ENCODE results near the gene SLC27A6.
"Not testable (repeated sequence)": the region's sequence is repeated elsewhere in the genome, so short reads cannot be mapped to it uniquely, and the experiment has no call there.

SLC27A6 gene, protein sequence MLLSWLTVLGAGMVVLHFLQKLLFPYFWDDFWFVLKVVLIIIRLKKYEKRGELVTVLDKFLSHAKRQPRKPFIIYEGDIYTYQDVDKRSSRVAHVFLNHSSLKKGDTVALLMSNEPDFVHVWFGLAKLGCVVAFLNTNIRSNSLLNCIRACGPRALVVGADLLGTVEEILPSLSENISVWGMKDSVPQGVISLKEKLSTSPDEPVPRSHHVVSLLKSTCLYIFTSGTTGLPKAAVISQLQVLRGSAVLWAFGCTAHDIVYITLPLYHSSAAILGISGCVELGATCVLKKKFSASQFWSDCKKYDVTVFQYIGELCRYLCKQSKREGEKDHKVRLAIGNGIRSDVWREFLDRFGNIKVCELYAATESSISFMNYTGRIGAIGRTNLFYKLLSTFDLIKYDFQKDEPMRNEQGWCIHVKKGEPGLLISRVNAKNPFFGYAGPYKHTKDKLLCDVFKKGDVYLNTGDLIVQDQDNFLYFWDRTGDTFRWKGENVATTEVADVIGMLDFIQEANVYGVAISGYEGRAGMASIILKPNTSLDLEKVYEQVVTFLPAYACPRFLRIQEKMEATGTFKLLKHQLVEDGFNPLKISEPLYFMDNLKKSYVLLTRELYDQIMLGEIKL

DNA sequence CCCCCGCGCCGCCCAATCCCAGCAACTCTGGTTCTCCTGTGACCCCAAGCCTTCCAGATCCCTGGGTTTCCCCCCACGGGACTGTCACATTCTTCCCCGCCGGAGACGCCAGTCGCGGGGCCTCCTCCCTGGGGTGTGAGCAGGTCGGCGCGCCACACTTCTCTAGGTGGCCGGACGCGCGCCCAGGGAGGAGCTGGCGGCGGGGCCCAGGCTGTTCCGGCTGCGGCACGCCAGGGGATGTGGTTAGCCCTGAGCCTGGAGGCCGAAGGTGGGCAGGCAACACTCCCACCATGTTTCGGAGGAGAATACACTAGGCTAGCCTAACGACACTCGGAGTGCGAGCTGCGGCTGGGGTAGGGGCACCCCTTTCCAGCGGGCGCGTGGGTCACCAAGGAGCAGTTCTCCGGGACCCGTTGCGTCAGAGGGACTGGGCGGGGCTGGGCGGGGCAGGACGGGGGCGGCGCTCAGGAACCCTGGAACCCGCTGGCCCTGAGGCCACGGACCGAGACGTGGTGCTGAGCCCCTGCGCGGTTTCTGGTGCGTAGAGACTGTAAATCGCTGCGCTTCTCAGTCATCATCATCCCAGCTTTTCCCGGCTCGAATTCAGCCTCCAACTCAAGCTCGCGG lies at the start of gene SLC27A6:
TSS of gene SLC27A6 (plus strand) at position 478 of the 627 bp plus-strand sequence. CDS start 650 bp downstream, outside the sequence.
- no peak for DNase-seq (ENCODE audit: low read depth in 2 of 2)

DNA sequence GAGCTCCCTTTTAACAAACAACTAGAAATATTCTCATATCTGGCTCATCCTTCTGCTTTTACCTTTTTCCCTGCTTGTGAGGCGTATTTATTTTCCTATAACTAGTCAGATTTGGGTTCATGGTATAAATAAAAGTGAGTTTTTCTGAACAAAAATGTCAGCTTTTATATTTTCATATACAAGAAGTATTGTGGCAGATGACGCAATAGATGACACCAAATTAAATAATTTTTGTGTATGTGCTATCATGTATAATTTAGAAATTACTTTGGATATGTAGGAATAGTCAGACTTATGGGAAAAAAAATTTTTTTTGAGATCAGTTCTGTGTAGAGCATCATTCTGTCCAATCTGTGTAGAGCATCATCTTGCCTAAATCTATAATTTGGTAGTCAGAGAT lies 45.7 kb upstream of the SLC27A6 start:
- no peak for DNase-seq (ENCODE audit: low read depth in 2 of 2)

DNA sequence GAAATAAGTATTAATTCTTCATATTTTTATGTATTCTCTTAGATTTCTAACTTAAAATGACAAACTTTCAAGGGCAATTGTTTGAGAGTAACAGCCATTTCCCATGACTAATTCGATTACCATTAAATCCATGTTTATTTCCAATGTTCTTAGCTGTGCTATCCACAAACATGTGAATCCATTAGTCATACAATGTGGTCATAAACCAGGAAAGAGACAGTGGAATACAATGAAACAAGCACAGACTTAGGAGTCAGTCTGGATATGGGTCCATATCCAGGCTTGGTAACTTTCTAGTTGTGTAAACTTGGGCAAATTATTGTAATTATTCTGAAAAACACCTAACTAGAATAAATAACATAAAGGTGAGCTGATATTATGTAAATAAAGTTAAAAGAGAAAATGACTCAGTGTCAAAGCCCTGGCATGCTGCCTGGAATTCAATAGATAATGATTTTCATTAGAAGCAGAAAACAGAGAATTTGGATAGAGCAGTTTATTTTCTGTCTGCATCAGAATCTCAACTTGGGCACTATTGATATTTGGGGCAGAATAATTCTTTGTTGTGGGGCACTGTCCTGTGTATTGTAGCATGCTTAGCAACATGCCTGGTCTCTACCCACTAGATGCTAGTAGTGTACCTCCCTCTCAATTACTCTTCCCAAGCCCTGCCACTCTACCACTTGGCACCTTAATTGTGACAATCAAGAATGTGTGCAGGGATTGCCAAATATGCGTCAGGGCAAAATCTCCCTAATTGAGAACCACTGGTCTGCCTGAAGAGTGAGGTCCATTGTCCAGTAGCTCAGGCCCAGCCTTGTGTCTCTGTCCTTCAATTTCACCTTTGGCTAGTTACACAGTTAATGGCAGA lies 44.7 kb upstream of the SLC27A6 start:
- DNase-seq (ENCODE audit: low read depth in 2 of 2): no peak

DNA sequence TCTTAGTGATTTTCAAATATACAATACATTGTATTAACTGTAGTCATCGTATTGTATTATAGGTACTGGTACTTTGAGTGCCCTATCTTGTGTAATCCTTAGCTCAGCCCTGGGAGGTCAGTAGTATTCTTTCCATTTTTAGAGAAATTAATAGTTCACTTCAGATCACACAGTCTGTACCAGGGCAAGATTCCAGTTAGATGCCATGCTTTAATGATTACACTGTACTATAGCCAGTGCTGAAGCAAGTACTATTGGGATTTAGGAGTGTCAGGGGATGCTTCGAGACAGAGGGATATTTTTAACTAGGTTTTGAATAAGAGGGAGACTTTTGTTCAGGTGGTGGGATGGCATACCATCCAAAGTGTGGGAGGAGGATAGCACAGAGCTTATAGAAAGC lies 41.0 kb upstream of the SLC27A6 start:
- DNase-seq (ENCODE audit: low read depth in 2 of 2): no peak

DNA sequence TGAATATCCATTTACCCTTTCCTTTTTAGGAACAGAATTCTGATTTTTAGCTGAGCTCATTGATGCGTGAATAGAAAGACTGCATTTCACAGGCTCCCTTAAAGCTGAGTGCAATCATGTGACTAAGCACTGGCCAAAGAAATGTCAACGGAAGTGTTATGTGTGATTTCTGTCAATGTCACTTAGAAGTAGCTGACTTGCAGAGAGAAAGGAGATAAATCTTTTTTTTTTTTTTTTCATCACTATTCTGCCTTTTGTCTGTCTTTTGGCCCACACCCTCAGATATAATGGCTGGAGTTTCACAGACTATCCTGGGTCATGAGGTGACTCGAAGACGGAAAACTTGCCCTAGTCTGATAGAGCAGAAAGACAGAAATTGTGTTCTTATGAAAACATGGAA lies 39.3 kb upstream of the SLC27A6 start:
- DNase-seq (ENCODE audit: low read depth in 2 of 2): no peak

DNA sequence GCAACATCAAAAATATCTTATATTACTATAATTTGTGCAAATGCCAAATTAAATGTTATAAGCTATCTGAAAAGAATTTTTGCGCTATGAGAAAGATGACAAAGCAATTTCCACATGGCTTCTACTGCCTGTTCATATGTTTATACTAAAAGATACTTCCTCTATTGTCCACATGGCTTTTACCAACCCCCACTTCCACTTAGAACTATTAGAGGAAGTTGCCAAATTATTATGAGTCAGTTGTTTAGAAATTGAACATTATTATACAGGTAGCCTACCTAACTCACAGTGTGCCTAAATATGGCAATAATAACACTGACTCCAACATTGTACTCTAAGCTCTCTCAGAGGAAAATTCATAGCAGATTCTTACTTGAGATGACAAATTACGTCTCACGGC lies 37.6 kb upstream of the SLC27A6 start:
- no peak for DNase-seq (ENCODE audit: low read depth in 2 of 2)

DNA sequence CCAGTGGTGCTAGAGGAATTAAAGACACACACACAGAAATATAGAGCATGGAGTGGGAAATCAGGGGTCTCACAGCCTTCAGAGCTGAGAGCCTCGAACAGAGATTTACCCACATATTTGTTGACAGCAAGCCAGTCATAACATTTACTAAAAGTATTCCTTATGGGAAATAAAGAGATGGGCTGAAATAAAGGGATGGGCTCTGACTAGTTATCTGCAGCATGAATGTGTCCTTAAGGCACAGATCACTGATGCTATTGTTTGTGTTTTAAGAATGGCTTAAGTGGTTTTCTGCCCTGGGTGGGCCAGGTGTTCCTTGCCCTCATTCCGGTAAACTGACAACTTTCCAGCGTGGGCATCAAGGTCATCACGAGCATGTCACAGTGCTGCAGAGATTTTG lies 33.1 kb upstream of the SLC27A6 start:
- DNase-seq (ENCODE audit: low read depth in 2 of 2): not testable (repeated sequence)

DNA sequence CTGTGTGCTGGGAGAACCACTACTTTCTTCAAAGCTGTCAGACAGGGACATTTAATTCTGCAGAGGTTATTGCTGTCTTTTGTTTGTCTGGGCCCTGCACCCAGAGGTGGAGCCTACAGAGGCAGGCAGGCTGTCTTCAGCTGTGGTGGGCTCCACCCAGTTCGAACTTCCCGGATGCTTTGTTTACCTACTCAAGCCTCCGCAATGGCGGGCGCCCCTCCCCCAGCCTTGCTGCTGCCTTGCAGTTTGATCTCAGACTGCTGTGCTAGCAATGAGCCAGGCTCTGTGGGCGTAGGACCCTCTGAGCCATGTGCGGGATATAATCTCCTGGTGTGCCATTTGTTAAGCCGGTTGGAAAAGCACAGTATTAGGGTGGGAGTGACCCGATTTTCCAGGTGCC lies 22.2 kb upstream of the SLC27A6 start:
- DNase-seq (ENCODE audit: low read depth in 2 of 2): not testable (repeated sequence)

DNA sequence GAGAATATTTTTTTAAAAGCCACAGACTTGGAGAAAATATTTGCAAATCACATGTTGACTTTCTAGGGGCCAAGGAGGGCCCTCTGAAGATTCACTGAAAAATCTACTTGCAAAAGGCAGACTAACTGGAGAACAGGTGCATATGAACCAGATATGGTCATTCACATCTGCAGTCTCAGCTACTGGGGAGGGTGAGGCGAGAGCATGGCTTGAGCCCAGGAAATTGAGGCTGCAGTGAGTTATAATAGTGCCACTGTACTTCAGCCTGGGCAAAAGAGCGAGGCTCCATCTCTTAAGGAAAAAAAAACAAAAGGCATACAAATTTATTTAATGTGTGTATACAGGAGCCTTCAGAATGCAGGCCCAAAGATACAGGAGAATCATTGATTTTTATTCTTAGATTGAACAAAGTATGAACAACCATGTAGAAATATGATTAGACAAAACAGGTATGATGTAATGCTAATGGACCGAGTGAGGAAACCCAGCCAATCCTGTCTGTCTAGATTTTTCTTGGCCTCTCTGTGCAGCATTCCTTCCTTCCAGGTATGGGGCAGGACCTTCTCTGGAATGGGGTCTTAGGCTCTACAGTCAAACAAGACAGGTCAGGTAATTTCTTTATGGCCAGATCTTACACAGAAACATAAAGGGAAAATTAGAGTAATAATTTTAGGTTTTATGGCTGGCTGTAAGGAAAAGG lies 15.3 kb upstream of the SLC27A6 start:
- no peak for DNase-seq (ENCODE audit: low read depth in 2 of 2)

DNA sequence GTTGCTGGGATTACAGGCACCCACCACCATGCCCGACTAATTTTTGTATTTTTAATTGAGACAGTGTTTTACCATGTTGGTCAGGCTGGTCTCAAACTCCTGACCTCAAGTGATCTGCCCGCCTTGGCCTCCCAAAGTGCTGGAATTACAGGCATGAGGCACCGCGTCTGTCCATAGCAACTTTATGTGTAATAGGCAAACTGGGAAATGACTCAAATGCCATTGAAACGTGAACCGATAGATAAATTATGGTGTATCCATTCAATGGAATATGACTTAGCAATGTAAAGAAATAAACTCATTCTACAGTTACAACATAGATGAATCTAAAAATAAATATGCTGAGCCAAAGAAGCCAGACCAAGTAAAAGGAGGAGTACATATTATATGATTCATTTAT lies 14.0 kb upstream of the SLC27A6 start:
- not testable (repeated sequence) for DNase-seq (ENCODE audit: low read depth in 2 of 2)

DNA sequence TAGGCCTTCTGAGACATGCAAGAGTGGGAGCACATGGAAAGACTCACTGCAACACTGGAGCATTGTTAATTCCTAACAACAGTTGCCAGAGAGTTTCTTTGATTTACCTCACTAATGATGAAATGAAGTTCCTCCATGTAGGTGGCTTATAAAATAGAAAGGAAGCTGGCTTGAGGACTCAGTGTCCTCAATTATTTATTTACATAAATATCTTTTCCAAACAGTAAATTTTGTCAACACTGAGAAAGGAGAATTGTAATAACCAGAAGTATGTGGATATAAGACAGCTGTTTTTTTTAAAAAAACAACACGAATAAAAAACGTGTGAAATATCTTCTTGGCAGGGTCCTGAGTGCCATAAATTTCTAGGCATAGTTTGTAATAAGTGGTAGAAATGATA lies 9.1 kb upstream of the SLC27A6 start:
- DNase-seq (ENCODE audit: low read depth in 2 of 2): no peak

DNA sequence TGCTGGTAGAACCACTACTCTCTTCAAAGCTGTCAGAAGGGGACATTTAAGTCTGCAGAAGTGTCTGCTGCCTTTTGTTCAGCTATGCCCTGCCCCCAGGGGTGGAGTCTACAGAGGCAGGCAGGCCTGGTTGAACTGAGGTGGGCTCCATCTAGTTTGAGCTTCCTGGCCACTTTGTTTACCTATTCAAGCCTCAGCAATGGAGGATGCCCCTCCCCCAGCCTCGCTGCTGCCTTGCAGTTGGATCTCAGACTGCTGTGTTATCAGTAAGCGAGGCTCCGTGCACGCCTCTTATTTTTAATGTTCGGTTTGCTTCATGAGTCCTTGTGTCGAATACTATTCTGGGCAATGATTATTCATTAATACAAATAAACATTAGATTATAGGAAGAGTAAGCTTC lies 3.1 kb upstream of the SLC27A6 start:
- no peak for DNase-seq (ENCODE audit: low read depth in 2 of 2)

DNA sequence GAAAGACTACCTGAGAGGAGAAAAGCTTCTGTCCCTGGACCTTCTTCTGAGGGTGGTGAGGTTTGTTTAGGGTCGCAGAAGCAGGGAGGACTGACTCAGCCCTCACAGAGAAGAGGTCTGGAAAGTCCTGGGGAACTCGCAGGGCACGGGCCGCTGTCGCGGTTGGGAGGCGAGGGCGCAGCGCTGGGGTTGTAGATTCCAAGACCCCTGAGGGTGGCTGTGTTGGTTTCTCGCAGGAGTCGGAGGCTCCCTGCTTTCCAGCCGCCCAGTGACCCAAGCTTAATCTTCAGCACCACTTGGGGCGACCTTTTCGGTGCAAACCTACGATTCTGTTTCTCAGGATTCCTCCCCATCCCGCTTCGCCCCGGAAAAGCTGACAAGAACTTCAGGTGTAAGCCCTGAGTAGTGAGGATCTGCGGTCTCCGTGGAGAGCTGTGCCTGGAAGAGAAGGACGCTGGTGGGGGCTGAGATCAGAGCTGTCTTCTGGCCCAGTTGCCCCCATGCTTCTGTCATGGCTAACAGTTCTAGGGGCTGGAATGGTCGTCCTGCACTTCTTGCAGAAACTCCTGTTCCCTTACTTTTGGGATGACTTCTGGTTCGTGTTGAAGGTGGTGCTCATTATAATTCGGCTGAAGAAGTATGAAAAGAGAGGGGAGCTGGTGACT lies 482 bp downstream of the SLC27A6 start:
- no peak for DNase-seq (ENCODE audit: low read depth in 2 of 2)

DNA sequence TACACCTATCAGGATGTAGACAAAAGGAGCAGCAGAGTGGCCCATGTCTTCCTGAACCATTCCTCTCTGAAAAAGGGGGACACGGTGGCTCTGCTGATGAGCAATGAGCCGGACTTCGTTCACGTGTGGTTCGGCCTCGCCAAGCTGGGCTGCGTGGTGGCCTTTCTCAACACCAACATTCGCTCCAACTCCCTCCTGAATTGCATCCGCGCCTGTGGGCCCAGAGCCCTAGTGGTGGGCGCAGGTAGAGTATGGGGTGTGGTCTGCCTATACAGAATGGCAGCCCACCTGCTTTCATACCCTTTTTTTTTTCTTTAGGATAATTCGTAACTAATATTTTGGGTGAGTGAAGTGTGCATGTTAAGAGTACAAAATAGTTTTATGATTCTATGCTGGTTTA lies 1.1 kb downstream of the SLC27A6 start:
- DNase-seq (ENCODE audit: low read depth in 2 of 2): no peak

DNA sequence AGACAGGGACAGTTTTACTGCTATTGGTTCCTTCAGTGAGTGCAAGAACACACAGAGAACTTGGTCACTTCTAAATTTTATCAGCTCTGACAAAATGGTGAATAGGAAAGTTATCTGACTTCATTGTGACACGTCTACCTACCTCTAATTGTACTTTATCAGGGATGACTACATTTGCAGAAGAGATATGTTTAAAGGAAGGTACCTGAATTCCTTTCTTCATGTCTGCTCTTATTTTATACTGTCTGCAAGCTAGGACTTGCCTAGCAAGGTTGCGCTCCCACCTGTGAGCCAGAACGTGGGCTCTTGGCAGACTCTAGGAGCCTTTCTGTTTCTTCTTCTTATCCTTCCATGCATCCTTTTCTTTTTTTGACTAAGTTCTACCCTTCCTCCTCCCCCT lies 1.6 kb downstream of the SLC27A6 start:
- DNase-seq (ENCODE audit: low read depth in 2 of 2): no peak

DNA sequence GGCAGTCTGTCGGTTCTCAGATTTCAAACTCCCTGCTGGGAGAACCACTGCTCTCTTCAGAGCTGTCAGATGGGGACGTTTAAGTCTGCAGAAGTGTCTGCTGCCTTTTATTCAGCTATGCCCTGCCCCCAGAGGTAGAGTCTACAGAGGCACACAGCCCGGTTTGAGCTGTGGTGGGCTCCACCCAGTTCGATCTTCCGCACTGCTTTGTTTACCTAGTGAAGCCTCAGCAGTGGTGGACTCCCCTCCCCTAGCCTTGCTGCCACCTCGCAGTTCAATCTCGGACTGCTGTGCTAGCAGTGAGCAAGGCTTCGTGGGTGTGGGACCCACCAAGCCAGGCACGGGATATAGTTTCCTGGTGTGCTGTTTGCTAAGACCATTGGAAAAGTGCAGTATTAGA lies 8.0 kb downstream of the SLC27A6 start:
- DNase-seq (ENCODE audit: low read depth in 2 of 2): no peak

DNA sequence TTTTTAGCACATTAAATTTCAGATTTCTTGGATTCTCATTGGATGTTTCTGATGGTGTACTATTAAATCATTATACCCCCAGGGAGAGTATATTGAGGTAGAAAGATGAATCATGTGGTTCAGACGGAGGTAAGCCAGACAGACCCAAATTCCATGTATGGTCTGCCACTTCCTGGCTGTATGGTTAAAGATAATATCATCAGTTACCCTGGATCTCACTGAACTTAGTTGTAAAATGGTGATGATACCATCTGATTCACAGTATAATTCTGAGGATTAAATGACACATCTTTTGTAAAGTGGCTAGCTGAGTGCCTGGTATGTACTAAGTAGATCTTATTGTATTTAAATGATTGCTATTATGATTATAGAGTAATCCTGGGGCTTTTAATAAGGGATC lies 9.3 kb downstream of the SLC27A6 start:
- no peak for DNase-seq (ENCODE audit: low read depth in 2 of 2)

DNA sequence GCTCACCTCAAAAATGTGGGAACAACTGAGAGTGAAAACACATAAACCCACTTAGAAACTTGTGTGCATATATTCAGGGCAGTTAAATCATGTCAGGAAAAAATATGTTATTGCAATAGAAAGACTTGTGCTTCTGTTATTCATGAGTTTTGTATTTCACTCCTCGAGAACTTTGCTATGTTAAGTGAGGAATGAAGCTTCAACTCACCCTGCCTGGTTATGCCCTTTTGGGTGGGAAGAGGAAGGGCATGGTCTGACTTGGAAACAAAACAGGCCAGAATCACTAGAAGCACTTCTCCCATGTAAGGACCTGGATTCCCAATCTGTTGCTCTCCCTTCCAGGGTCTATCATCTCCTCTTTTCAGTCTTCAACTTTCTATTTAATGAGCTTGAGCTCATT lies 14.5 kb downstream of the SLC27A6 start:
- DNase-seq (ENCODE audit: low read depth in 2 of 2): no peak

DNA sequence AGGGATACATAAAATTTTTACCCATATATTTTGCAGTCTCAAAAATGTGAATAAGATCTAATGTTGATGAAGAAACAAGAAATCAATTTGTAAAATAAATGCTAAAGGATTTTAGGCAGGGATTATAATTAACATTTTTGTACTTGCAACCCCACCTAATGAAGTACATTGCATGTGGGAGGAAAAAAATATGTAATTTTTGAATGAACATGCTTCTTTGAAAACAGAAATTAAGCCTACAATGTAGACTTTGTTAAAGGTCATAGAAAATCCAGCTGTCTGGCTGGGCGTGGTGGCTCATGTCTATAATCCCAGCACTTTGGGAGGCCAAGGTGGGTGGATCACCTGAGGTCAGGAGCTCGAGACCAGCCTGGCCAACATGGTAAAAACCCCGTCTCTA lies 15.6 kb downstream of the SLC27A6 start:
- DNase-seq (ENCODE audit: low read depth in 2 of 2): no peak

DNA sequence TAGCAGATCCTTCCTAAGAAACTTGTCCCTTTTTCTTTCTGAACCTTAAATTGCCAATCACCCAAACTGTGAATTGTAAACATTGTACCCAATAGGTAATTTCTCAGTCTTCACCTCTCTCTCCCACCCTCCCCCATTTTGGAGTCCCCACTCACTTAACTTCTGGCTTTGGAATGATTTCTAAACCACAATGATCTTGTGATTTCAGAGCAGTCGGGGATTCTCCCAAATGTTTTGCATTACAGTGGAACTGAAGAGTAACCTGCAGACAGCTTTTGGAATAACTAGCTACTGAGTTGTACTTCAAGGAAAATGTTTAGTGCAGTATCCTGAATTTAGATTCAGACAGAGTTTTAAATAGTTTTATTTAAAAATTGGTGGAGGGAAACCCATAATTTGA lies 19.2 kb downstream of the SLC27A6 start:
- DNase-seq (ENCODE audit: low read depth in 2 of 2): no peak

DNA sequence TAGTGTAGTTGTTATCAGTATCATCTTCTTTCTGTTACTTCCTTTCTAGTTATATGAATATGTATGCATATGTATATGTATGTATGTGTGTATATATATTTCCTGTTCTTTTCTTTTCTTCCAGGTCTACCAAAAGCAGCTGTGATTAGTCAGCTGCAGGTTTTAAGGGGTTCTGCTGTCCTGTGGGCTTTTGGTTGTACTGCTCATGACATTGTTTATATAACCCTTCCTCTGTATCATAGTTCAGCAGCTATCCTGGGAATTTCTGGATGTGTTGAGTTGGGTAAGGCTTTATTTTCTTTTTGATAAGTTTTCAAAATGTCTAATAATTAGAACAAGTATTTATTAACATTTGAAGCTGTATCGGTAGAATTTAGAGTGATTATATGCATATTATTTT lies 23.2 kb downstream of the SLC27A6 start:
- DNase-seq (ENCODE audit: low read depth in 2 of 2): no peak

Measured in stimulated activated CD4-positive, alpha-beta T cell treated with anti-CD3 and anti-CD28 coated beads, Interleukin-15, amount 100 ng/mL, for 48 hours (primary cell).